OCI-LY7 (cell line): Measurements from ENCODE around the gene SLC35F1.

ENCODE experiments used
- CTCF ChIP-seq: fragments of 200-600 bp; sonication (generic); conservative IDR thresholded peaks from 2 replicates; pipeline ENCODE4 v1.5.1; 2014; ENCODE audit warnings: mild to moderate bottlenecking, antibody characterized with exemption, low read length, moderate library complexity, mixed read lengths
- EZH2phosphoT487 ChIP-seq: fragments of 200-600 bp; sonication (generic); IDR thresholded peaks from 2 replicates; pipeline ENCODE4 v1.6.1; 2018; ENCODE audit warnings: low read depth, borderline replicate concordance, mild to moderate bottlenecking, mixed run types, antibody characterized with exemption, low read length, moderate library complexity, mixed read lengths

DNA sequence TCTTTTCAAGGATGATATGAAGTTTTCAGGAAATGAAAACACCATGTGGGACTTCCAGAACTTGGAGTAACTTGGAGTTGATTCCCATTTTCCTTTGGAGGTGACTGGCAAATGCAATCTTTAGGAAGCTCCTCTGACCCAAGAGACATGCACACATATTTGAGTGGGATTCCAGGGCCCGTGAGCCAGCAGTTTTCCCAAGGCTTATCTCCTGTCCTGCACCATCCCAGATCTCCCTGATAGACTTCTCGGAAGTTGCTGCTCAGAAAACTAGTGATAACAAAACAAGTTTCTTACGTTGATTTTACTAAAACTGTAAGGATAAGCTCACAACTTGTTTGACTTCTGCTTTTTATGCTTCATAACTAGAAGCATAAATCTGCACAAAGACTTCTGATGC lies 25.6 kb downstream of the SLC35F1 start:
- TF ChIP-seq CTCF (no peak), EZH2phosphoT487 (no peak)
